A549 (cell line): ENCODE measurements around the gene PROSER3. TPM values are rescaled to one million over a fixed set of nuclear protein-coding genes. Genes with fewer than 3 reads are reported as not detected.
"Not testable (repeated sequence)": the region's sequence is repeated elsewhere in the genome, so short reads cannot be mapped to it uniquely, and the experiment has no call there.

Source experiments
- ATAC-seq, 2 experiments: fragments of 200-7000 bp in 1 of 2; fragments of >200 bp in 1 of 2; cut with Nextera tagmentation in 1 of 2; cut with Tn5 transposase in 1 of 2; 3 replicates each; pipeline versions ENCODE4 v1.8.0 to v1.9.1; 2018 to 2020; ENCODE audit warnings: mild to moderate bottlenecking in 1 of 2, moderate library complexity in 1 of 2
- CTCF ChIA-PET: fragments of 300-600 bp; sonication (Branson Sonifier 250); formaldehyde crosslinking; extraction: SDS; loops from one replicate; lab custom pipeline; 2021; ENCODE audit warnings: antibody characterized with exemption, inconsistent platforms; lab: Yijun Ruan, JAX
- POLR2A ChIA-PET: fragments of 350-600 bp; formaldehyde crosslinking; extraction: SDS; loops from one replicate; lab custom pipeline; 2021; ENCODE audit warnings: antibody characterized with exemption, inconsistent platforms; lab: Yijun Ruan, JAX
- DNase-seq, 2 experiments: peaks; one replicate each; pipeline versions ENCODE4 v3.0.0 to v3.0.0-alpha.2; 2011 to 2016; ENCODE audit warnings: low read depth in 1 of 2, low spot score in 1 of 2
- FAIRE-seq: peaks from 2 replicates; lab custom pipeline; 2011; peaks lifted over from hg19 to GRCh38; lab: Jason Lieb, UNC
- H3K27ac ChIP-seq, 2 experiments: fragments of >200 bp; sonication (Bioruptor Twin); formaldehyde crosslinking; 3 replicates each; pipeline ENCODE4 v1.5.1; 2016 to 2017
- H3K4me1 ChIP-seq: fragments of >200 bp; sonication (Bioruptor Twin); formaldehyde crosslinking; 3 replicates; pipeline ENCODE4 v1.6.1; 2016
- H3K4me2 ChIP-seq: fragments of >200 bp; sonication (Bioruptor Twin); formaldehyde crosslinking; 3 replicates; pipeline ENCODE4 v1.6.1; 2016
- H3K4me3 ChIP-seq: fragments of >200 bp; sonication (Bioruptor Twin); formaldehyde crosslinking; 3 replicates; pipeline ENCODE4 v1.5.1; 2016
- H3K9me3 ChIP-seq: fragments of >200 bp; sonication (Bioruptor Twin); formaldehyde crosslinking; 3 replicates; pipeline ENCODE4 v1.6.1; 2016
- CBX2 ChIP-seq: fragments of 200-600 bp; sonication (generic); IDR thresholded peaks from 2 replicates; pipeline ENCODE4 v1.6.1; 2016; ENCODE audit warnings: low read depth, mild to moderate bottlenecking, borderline replicate concordance
- CHD2 ChIP-seq: fragments of 150-350 bp; IDR thresholded peaks from 2 replicates; pipeline ENCODE4 v1.6.1; 2014; ENCODE audit warnings: low read length; ENCODE audit not compliant: partially characterized antibody
- CTCF ChIP-seq: fragments of >200 bp; sonication (Bioruptor Twin); formaldehyde crosslinking; IDR thresholded peaks from 3 replicates; pipeline ENCODE4 v1.5.1; 2016
- HES2 ChIP-seq: fragments of >200 bp; sonication (Bioruptor Twin); formaldehyde crosslinking; IDR thresholded peaks from 2 replicates; pipeline ENCODE4 v1.6.1; 2016
- HEYL ChIP-seq: fragments of 250-450 bp; sonication (Bioruptor Pico); IDR thresholded peaks from 2 replicates; pipeline ENCODE4 v1.8.0; 2021; ENCODE audit warnings: mild to moderate bottlenecking, moderate library complexity
- JUN ChIP-seq, 2 experiments: fragments of >200 bp; sonication (Bioruptor Twin); formaldehyde crosslinking; IDR thresholded peaks; 2 replicates in 1 of 2; 3 replicates in 1 of 2; pipeline ENCODE4 v1.6.1; 2016 to 2017
- MAZ ChIP-seq: fragments of 150-350 bp; IDR thresholded peaks from 2 replicates; pipeline ENCODE4 v1.6.1; 2014; ENCODE audit warnings: antibody characterized with exemption, low read depth, low read length, borderline replicate concordance
- RCOR1 ChIP-seq: fragments of 150-350 bp; IDR thresholded peaks from 2 replicates; pipeline ENCODE4 v1.6.1; 2014; ENCODE audit warnings: antibody characterized with exemption, low read length, low read depth
- TFCP2L1 ChIP-seq: fragments of 250-450 bp; sonication (Bioruptor Pico); IDR thresholded peaks from 2 replicates; pipeline ENCODE4 v1.5.0; 2021; ENCODE audit warnings: mild to moderate bottlenecking
- ZNF302 ChIP-seq: fragments of 250-450 bp; sonication (Bioruptor Pico); IDR thresholded peaks from 2 replicates; pipeline ENCODE4 v1.9.0; 2021; ENCODE audit warnings: inconsistent platforms, mild to moderate bottlenecking, moderate library complexity
- ZSCAN20 ChIP-seq: fragments of 250-450 bp; sonication (Bioruptor Pico); IDR thresholded peaks from 2 replicates; pipeline ENCODE4 v1.8.0; 2022; ENCODE audit warnings: mild to moderate bottlenecking, moderate library complexity
- WGBS: methylation state at CpG from one replicate; pipeline ENCODE4 v1.1.6; 2017; ENCODE audit errors: missing lambda C conversion rate; 5-methylcytosine and 5-hydroxymethylcytosine counted together
- polyA plus RNA-seq, 4 experiments: library from polyadenylated mRNA; depleted of rRNA in 3 of 4; stranded (reverse); fragments of >200 nt; fragmentation: RNase III in 1 of 4; extraction: RNeasy Plus Mini Kit Qiagen cat#74134 plus additional on column Dnase treatment in 1 of 4; gene quantifications; 2 replicates in 3 of 4; 3 replicates in 1 of 4; pipeline ENCODE4 v1.2.3, GENCODE V29; 2011 to 2017
- TF ChIP-seq, protein P1 (sequence below): fragments of 450-650 bp; IDR thresholded peaks from 2 replicates; pipeline ENCODE4 v1.6.1; 2014; ENCODE audit warnings: antibody characterized with exemption
- TF ChIP-seq, protein P2 (sequence below): fragments of 200-600 bp; sonication (generic); IDR thresholded peaks from 2 replicates; pipeline ENCODE4 v1.6.1; 2016; ENCODE audit warnings: antibody characterized with exemption, mild to moderate bottlenecking, moderate library complexity

The PROSER3 gene
- polyA plus RNA-seq, 2 of the 4 experiments (the other 2 are of a cell fraction), result 19.5 to 24.4 TPM

DNA sequence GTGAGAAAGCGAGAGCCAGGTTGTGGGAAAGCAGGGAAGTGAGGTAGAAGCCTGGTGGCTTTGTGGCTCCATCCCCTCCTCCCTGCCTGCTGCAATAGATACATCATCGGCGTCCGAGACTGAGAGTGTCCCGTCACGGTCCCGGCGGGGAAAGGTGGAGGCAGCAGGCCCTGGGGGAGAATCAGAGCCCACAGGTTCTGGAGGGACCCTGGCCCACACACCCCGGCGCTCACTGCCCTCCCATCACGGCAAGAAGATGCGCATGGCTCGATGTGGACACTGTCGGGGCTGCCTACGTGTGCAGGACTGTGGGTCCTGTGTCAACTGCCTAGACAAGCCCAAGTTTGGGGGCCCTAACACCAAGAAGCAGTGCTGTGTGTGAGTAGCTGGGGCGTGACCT lies 35.1 kb upstream of the PROSER3 start:
- ATAC-seq (no peak), DNase-seq (no peak), FAIRE-seq (no peak)
- ChIA-PET CTCF (interaction anchor here (1.0 to 3.0 kb wide), 7 partner anchors 9 to 209 kb away, joined by 3 to 18 read pairs (median 4); partner anchors contain the start of genes PSENEN and U2AF1L4), POLR2A (interaction anchor here (1.0 to 1.7 kb wide), 2 partner anchors 17 to 25 kb away, joined by 3 to 8 read pairs; partner anchors contain the start of gene LIN37)
- TF ChIP-seq HES2, result no peak
- peak in 1 of 2 experiments; percentile 14; a peak in 1 of 5 replicates for TF ChIP-seq JUN (IDR thresholded peaks at IDR 0.05)
- Histone ChIP-seq H3K9me3 (no peaks in the 10 kb centered on the region), H3K4me3 (no peak overlapping the region), H3K27ac (no peak overlapping the region), H3K4me2 (no peak overlapping the region), H3K4me1 (peaks cover 9% of the 10 kb centered on the region)
- WGBS, result 94% methylated on average over 16 of the region's 16 CpGs

DNA sequence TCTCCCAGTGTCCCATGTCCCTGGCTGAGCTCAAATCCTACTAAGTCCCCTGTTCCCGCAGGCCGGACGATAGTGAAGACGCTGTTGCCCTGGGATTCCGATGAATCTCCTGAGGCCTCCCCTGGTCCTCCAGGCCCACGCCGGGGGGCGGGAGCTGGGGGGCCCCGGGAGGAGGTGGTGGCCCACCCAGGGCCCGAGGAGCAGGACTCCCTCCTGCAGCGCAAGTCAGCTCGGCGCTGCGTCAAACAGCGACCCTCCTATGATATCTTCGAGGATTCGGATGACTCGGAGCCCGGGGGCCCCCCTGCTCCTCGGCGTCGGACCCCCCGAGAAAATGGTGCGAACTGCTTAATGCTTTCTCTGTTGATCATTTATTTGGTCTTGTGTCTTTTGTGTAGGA lies 34.3 kb upstream of the PROSER3 start:
- Histone ChIP-seq H3K27ac (no peak overlapping the region), H3K4me1 (peaks cover 9% of the 10 kb centered on the region), H3K4me2 (no peak overlapping the region), H3K9me3 (no peaks in the 10 kb centered on the region), H3K4me3 (no peak overlapping the region)
- ChIA-PET POLR2A (interaction anchor here (1.0 to 1.7 kb wide), 2 partner anchors 16 to 25 kb away, joined by 3 to 8 read pairs; partner anchors contain the start of gene LIN37), CTCF (interaction anchor here (1.0 to 3.0 kb wide), 7 partner anchors 9 to 208 kb away, joined by 3 to 18 read pairs (median 4); partner anchors contain the start of genes PSENEN and U2AF1L4)
- no peak for TF ChIP-seq CHD2
- TF ChIP-seq, protein P1, sequence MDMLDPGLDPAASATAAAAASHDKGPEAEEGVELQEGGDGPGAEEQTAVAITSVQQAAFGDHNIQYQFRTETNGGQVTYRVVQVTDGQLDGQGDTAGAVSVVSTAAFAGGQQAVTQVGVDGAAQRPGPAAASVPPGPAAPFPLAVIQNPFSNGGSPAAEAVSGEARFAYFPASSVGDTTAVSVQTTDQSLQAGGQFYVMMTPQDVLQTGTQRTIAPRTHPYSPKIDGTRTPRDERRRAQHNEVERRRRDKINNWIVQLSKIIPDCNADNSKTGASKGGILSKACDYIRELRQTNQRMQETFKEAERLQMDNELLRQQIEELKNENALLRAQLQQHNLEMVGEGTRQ, result no peak
- TF ChIP-seq RCOR1, result no peak
- no peak for TF ChIP-seq MAZ
- TF ChIP-seq, protein P2, sequence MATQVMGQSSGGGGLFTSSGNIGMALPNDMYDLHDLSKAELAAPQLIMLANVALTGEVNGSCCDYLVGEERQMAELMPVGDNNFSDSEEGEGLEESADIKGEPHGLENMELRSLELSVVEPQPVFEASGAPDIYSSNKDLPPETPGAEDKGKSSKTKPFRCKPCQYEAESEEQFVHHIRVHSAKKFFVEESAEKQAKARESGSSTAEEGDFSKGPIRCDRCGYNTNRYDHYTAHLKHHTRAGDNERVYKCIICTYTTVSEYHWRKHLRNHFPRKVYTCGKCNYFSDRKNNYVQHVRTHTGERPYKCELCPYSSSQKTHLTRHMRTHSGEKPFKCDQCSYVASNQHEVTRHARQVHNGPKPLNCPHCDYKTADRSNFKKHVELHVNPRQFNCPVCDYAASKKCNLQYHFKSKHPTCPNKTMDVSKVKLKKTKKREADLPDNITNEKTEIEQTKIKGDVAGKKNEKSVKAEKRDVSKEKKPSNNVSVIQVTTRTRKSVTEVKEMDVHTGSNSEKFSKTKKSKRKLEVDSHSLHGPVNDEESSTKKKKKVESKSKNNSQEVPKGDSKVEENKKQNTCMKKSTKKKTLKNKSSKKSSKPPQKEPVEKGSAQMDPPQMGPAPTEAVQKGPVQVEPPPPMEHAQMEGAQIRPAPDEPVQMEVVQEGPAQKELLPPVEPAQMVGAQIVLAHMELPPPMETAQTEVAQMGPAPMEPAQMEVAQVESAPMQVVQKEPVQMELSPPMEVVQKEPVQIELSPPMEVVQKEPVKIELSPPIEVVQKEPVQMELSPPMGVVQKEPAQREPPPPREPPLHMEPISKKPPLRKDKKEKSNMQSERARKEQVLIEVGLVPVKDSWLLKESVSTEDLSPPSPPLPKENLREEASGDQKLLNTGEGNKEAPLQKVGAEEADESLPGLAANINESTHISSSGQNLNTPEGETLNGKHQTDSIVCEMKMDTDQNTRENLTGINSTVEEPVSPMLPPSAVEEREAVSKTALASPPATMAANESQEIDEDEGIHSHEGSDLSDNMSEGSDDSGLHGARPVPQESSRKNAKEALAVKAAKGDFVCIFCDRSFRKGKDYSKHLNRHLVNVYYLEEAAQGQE, result no peak
- no peak for TF ChIP-seq ZSCAN20 (CRISPR knock-in tag)
- TF ChIP-seq CBX2, result no peak
- no peak for TF ChIP-seq ZNF302 (CRISPR knock-in tag)
- TF ChIP-seq TFCP2L1 (CRISPR knock-in tag), result no peak
- TF ChIP-seq HEYL (CRISPR knock-in tag), result no peak
- TF ChIP-seq CTCF, result no peak
- ATAC-seq (no peak), DNase-seq (no peak), FAIRE-seq (no peak)
- 95% methylated on average over 24 of the region's 24 CpGs for WGBS

DNA sequence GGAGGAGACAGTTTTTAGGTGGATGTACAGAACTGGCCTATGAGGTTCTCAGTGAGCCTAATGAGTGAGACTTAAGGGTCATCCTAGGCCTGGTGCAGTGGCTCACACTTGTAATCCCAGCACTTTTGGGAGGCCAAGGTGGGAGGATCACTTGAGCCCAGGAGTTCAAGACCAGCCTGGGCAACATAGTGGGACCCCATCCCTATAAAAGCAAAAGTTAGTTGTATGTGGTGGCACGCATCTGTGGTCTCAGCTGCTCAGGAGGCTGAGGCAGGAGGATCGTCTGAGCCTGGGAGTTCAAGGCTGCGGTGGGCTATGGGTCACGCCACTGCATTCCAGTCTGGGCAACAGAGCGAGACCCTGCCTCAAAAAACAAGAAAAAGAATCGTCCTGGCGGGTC lies 33.8 kb upstream of the PROSER3 start:
- H3K27ac ChIP-seq, H3K4me3 ChIP-seq, H3K4me1 ChIP-seq, DNase-seq, FAIRE-seq, ATAC-seq, H3K4me2 ChIP-seq, H3K9me3 ChIP-seq: not testable (repeated sequence)
- POLR2A ChIA-PET, result interaction anchor here (1.7 kb wide), 1 partner anchor 16 kb away, joined by 8 read pairs; no protein-coding TSS in a partner anchor
- 94% methylated on average over 7 of the region's 7 CpGs for WGBS
- CTCF ChIA-PET, result interaction anchor here (1.1 to 3.0 kb wide), 6 partner anchors 8 to 207 kb away, joined by 3 to 18 read pairs (median 6); partner anchors contain the start of genes PSENEN and U2AF1L4
